GM19025 (cell line): ENCODE measurements around the gene PRTN3.

Experiments
- ATAC-seq: cut with Tn5 transposase; IDR thresholded peaks from one replicate; pipeline ENCODE4 v1.9.1; 2021; ENCODE audit warnings: mild to moderate bottlenecking, low read depth, moderate library complexity; ENCODE audit not compliant: unreplicated experiment

PRTN3 gene, protein sequence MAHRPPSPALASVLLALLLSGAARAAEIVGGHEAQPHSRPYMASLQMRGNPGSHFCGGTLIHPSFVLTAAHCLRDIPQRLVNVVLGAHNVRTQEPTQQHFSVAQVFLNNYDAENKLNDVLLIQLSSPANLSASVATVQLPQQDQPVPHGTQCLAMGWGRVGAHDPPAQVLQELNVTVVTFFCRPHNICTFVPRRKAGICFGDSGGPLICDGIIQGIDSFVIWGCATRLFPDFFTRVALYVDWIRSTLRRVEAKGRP

DNA sequence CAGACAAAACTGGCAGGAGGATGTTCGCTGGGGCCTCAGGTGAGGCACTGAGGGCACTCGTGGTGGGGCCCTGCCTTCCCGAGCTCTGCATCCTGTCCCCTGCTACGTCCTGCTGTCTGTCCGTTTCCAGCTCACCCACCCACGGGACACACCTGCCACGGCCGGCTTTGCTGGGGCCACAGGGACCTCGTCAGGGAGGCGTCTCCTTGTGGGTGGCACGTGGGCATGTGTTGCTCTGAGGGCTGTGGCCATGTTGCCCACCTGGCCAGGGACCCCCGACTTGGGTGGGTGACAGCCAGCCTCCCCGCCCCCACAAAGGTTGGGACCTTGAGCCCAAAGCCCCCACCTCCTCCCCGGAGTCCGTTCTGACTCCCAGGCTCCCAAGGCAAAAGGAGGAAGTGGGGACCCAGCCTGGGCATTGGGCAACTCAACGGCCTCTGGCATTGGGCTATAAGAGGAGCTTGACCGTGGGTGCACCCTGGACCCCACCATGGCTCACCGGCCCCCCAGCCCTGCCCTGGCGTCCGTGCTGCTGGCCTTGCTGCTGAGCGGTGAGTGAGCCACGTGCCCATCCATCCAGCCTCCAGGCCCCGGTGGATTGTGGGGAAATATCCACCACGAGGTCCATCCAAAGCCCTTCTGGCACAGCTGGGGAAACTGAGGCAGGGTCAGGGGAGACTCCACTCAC, at the start of gene PRTN3:
TSS of gene PRTN3 (plus strand) at position 481 of the 688 bp plus-strand sequence. CDS start at position 491, 10 bp downstream.
- ATAC-seq: no peak

DNA sequence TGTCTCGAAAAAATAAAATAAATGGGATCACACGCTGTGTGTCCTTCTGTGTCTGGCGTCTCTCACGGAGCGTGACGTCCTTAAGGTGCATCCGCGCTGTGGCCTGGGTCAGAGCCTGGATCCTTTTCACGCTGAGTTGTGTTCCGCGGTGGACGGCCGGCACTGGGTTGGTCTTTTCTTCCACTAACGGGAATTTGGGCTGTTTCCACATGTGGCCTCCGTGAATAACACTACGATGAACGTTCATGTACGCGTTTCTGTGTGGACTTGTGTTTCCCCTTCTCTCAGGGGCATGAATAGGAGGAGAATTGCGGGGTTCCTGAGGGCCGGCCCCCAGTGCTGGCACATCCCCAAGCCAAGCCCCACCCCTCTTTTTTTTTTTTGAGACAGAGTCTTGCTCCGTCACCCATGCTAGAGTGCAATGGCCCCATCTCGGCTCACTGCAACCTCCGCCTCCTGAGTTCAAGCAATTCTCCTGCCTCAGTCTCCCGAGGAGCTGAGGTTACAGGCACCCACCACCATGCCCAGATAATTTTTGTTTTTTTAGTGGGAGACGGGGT, 49.7 kb upstream of the PRTN3 start:
- no peak for ATAC-seq

- ATAC-seq: no peak
Measured at GRCh38 chr19:791567-792305, 49.1 kb upstream of the PRTN3 start.

DNA sequence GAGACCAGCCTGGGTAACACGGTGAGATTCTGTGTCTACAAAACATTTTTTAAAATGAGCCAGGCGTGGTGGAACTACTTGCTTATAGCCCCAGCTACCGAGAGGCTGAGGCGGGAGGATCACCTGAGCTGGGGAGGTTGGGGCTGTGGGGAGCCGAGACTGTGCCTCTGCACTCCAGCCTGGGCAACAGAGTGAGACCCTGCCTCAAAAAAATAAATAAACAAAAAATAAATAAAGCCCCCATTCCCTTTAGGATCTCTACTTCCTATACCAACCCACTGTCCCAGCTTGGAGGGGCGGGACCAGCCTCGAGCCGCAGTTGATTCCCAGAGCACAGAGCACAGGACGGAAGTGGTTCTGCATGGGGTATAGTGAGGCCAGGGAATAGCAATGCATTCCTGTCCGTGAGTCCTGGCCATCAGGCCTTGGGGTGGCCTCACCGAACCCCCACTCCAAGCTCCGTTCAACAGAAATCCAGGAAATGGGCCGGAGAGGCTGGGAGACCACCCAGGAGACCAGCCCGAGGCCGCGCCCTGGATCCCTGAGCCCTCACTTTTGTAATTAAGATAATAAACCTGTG, 48.4 kb upstream of the PRTN3 start:
- no peak for ATAC-seq

DNA sequence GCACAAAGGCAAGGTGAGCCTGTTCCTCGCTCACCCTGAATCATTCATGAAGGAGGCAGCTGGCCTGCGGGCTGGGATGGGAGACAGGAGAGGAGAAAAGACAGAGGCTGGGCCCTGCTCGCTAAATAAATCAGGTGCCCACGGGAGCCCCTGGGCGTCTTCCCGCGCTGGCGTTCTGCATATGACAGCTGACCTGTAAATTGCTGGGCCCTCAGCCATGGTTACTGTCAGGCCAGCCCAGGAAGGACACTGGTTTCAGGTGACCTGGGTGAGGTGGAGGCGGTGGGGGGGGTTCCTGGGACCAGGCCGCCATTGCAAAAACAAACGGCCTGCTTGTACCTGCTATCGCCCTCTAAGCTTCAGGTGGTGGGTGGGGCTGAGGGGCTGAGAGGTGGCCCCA, 47.0 kb upstream of the PRTN3 start:
- ATAC-seq: no peak

- ATAC-seq: no peak
Measured at GRCh38 chr19:795073-795611, 45.7 kb upstream of the PRTN3 start.

DNA sequence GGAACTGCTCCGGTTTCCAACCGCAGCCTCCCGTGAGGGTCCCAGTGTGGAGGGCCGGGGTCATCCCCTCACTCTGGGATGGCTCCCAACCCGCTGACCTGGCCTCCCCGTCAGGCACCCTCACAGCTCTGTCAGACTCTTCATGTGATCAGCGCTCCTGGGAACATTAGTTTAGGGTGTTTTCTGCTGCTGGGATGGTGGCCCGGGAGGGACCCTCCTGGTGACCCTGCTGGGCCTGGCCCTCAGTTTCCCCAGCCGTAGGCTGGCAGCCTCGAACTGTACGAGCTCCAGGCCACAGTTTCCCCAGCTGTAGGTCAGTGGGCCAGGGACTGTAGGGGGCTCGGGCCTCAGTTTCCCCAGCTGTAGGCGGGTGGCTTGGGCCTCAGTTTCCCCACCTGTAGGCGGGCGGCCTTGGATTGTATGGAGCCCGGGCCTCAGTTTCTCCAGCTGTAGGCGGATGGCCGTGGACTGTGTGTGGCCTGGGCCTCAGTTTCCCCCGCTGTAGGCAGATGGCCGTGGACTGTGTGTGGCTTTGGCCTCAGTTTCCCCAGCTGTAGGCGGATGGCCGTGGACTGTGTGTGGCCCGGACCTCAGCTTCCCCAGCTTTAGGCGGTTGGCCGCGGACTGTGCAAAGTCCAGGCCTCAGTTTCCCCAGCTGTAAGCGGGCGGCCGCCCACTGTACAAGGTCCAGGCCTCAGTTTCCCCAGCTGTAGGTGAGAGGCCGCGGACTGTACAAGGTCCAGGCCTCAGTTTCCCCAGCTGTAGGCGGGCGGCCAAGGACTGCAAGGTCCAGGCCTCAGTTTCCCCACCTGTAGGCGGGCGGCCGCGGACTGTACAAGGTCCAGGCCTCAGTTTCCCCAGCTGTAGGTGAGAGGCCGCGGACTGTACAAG, 44.9 kb upstream of the PRTN3 start:
- no peak for ATAC-seq

DNA sequence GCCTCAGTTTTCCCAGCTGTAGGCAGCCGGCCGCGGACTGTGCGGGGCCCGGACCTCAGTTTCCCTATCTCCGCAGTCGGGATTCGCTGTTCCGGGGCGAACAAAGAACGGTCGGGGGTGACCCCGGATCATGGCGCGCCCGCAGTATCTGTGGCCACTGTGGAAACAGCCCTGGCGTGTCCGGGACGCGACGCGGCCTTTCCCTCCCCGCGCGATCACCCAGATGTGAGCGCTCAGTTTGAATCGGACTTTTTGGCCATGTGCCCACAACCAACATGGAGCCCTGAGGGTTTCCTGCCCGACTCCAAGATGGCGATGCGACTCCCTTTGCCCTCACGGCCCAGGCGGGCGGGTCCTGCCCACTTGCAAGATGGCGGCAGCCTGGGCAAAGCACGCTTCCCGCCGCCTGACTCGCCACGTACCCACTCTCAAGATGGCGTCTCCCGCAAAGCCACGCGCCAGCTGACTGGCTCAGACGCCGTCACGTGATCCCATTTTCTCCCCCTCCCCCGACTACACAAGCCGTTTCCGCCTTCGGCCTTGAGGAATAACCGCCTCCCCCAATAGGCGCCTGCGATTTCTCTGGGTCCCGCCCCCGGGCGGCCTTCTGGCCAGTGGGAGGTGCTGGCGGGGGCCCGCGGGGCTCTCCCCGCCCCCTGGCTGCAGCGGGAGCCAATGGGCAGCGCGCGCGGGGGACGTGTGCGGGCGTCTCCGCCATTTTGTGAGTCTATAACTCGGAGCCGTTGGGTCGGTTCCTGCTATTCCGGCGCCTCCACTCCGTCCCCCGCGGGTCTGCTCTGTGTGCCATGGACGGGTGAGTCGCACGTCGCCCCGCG, 43.9 kb upstream of the PRTN3 start, which contains the start of gene PTBP1:
TSS of gene PTBP1 (plus strand) at position 761 of the 836 bp plus-strand sequence. CDS start at position 807, 46 bp downstream.
- ATAC-seq: peak; percentile 72

DNA sequence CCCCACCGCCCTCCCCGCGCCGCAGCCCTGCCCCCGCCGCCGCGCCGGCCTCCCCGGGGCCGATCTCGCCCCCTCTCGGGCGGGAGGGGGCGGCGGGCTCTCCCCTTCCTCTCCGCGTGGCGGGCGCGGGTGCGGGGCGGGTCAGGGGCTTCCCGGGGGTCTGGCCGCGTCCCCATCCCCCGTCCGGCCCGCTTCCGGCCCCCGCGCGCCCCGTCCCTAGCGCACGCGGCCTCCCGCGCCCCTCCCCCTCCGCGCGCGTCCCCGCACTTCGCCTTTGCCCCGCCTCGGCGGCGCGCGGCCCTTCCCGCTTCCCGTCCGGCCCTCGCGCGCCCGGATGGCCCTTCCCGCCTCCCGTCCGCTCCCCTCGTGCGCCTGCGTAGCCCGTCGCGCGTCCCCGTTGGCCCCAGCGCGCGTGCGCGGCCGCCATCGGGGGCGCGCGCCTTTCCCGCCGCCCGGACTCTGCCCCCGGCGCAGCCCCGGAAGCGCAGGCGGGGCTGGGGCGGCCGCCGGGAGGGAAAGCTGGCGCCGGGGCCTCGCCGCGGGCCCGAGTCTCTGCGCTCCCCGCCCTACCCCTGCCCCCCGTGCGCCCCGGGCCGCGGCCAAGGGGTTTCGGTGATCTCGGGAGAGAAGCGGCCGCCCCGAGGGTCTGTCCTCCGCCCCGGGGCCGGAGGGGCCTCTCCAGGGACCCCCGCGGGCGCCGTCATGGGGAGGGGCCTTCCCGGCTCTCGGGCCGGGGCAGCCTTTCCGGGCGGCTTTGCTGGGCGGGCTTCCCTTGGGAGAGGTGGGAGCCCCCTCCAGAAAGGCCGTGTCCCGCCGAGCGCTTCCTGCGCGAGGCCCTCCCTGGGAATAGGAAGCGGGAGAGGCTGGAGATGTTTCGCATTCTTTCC, 43.0 kb upstream of the PRTN3 start:
- peak; percentile 35 for ATAC-seq

GRCh38 chr19:798415-799075, 42.3 kb upstream of the PRTN3 start:
- no peak for ATAC-seq

DNA sequence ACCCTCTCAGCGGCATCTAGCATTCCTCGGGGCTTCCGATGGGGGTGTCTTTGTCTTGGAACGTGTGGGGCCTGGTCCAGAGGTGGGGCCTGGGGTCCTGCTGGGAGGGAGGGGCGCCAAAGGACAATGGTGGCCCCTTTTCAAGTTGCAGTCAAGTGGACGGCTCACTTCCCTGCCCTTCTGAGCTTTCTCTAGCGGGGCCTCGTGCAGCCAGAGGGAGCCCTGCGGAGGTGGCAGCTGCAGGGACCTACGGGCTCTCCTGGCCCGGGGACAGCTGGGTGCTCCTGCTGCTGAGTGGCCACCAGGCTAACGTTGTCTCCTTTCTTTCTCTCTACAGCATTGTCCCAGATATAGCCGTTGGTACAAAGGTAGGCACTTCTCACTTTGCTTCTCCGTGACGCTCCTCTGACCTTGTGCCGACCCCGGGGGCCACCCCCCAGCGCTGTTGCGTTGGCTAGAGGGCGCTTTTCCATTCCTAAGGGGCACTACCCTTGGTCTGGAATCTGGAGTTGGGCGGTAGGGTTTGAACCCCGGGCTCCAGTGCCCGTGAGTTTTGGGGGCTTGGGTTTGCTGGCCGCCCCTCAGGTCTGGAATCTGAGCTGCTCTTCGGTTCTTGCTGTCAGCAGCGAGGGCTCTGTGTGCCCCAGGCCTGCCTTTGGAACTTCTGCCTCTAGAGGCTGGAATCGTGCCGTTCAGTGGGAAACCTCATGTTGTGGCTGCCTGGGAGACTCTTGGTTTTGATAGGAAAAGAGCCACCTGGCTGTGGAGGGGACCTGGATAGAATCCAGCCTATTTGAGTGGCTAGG, 41.5 kb upstream of the PRTN3 start:
- no peak for ATAC-seq

- no peak for ATAC-seq
Measured at GRCh38 chr19:800360-801029, 40.3 kb upstream of the PRTN3 start.

GRCh38 chr19:801030-801860, 39.6 kb upstream of the PRTN3 start:
- no peak for ATAC-seq

DNA sequence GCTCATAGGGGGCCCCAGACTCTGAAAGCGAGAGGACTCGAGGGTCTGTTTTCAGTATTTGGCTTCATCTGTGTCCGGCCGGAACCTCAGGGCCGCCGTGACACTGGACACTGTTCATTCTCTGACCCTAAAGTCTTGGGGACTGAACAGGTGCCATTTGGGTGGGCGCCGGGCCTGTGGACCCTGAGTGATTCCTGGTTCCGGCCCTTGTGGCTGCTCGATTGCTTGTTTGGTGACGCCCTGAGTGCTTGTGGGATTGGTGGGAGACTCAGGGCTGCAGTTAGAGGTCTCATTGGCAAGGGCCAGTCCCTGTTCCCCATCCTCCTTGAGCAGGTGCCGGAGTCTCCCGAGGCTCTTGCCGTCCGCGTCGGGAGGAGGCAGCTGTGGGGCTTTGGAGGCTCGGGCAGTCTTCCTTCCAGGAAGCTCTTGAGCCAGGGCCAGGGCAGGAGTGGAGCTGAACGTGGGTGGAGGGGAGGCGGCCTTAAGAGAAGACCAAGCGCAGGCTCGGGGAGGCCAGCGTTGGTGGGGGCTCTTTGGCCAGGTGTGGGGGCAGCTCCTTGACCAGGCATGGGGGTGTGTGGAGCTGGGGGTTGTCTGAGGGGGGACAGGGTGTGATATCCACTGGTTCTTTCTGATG, 38.8 kb upstream of the PRTN3 start:
- no peak for ATAC-seq
